T-helper 1 cell (primary cell): ENCODE measurements around the gene PRSS23.
"Not testable (repeated sequence)": the region's sequence is repeated elsewhere in the genome, so short reads cannot be mapped to it uniquely, and the experiment has no call there.

ENCODE experiments used
- DNase-seq, 5 donors: peaks; one replicate each; pipeline ENCODE4 v3.0.0-alpha.2; 2012 to 2020
- total RNA-seq, 4 donors: gene quantifications; one replicate each; lab custom pipeline; 2026; lab: John Stamatoyannopoulos, UW

The PRSS23 gene
- 0 to 0.59 (median 0.27) reads per million in 4 donors for total RNA-seq

GRCh38 chr11:86800076-86800959 is at the start of gene PRSS23:
Gene PRSS23, plus strand, starts transcription at chr11:86800542. Its CDS starts 7,102 bp downstream, at chr11:86807644.
- peak in 1 of 5 donors; percentile 32 for DNase-seq

DNA sequence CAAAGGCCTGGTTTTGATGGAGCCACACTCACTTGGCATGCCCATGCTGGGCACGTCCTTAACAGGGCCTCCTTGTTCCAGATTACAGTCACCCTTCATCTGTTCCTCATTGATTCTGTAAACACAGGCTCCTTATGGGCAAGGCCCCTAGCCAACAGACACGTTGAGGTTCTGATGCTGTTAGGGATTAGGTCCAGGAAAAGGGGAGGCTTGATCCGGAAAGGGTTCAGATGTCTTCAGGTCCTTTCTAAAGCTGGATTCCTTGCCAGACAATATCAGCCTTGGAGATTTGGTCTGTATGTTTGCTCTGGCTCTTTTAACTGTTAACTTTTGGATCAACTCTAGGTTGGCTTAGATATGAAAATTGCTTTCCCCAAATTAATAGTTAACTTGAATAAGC is 46.9 kb upstream of the PRSS23 start:
- no peak for DNase-seq

GRCh38 chr11:86755146-86755545 is 45.2 kb upstream of the PRSS23 start:
- DNase-seq, result no peak

- DNase-seq, result no peak
Measured at GRCh38 chr11:86758171-86758570, 42.2 kb upstream of the PRSS23 start.

DNA sequence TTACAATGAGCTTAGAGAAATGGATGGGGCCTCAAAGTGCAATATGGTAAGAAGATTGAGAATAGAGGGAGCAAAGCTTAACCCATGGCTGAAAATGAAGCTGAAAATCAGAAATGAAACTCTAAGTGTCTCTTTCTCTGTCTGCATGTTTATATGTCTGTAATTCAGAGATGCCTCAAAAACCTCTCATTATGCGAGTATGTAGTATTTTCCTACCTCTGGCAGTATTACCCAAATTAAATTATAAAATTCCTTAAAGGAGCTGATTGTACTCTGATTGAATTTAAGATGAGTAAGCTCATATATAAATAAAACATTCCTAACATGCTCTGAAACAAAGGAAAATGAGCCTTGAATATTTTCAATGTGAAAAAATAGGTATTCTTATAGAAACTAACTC is 39.8 kb upstream of the PRSS23 start:
- DNase-seq, result no peak

GRCh38 chr11:86761978-86762377 is 38.4 kb upstream of the PRSS23 start:
- DNase-seq, result no peak

DNA sequence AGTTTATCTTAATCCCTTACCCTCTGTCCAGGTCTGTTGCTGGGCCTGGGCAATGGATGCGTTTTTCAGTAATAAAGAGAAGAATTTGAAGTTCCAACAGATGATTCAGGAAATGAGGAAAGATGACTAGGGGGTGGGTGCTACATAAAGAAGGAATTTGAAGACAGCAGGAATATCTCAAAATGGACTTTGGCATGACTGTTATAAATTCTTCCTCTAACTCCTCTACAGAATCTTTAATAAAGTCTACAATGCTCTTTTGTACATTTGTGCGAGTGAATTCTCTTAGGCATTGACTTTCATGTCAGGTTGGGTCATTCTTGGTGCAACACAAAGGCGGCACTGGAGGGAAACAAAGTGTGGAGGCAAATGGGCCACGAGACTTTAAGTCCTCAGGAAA is 35.1 kb upstream of the PRSS23 start:
- DNase-seq, result no peak

DNA sequence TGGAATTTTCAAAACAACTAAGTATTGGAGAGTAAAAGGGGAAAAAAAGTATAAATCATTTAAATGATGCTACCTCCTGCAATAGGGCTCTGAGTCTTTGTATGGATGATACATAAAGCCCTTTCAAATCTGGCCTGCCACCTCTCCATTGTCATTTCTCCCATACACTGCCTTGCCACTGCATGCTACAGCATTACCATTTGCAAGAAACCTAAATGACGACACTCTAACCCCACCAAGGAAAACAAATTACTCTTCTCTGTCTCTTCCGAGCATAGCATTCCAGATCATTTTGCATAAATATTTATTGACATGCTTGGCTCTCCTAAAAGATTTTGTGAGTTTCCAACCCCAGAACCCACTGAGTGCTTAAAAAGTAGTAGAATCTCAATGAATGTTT is 34.5 kb upstream of the PRSS23 start:
- no peak for DNase-seq

GRCh38 chr11:86769219-86769618 is 31.1 kb upstream of the PRSS23 start:
- DNase-seq, result no peak

DNA sequence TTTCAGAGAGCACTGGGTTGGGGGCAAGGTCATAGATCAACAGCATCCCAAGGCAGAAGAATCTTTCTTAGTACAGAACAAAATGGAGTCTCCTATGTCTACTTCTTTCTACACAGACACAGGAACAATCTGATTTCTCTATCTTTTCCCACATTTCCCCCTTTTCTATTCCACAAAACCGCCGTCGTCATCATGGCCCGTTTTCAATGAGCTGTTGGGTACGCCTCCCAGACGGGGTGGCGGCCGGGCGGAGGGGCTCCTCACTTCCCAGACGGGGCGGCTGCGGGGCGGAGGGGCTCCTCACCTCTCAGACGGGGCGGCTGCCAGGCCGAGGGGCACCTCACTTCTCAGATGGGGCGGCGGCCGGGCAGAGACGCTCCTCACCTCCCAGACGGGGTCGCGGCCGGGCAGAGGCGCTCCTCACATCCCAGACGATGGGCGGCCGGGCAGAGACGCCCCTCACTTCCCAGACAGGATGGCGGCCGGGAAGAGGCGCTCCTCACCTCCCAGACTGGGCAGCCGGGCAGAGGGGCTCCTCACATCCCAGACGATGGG is 29.8 kb upstream of the PRSS23 start:
- not testable (repeated sequence) for DNase-seq

DNA sequence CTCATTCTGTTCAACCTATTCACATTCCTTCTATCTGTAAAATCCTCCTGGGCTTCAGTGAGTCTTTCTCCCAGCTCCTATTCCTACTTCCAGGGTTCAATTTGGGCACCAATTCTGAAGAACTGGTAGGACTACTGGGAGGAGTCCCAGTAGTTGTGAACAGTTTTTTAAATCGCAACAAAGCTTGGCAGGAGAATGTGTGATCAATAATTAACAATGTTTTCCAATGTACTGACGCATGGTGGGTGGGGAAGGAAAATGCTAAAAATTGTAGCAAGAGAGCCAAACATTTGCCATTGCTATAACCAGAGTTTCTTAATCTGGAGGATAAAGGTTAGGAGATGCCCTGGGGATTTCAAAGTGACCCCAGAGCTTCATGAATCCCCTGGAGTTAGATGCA is 27.3 kb upstream of the PRSS23 start:
- no peak for DNase-seq

DNA sequence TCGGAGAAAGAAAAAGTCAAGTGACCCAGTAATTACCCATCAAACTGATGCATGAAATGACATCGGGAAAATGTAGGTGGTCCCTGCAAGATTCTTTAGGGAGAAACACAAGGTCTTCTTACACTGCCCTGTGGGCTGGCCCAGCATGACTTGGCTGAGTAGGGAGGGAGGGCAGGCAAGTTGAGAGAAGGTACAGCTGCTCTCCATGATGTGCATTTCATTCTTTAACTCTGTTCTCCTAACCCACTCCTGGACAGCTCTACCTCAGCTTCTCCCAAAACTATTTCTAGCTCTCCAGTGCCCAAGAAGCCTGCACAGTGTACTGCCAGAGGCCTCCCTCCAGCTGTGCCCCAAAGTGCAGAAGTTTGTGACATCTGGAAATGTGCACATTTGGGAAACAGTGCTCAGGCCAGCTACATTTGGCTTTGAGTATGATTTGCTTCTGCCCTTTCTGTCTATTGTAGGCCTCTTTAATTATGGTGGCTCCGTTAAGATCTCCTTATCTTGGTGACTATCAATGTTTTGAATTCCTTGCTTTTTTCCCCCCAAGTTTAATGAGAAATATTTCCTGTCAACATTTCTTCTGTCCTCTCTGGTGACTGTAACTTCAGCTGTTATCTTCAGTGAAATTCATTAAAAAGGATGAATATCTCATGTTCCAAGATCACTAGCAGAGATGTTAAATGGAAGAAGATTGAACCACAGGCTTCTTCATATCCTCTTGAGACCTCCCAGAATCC is 26.7 kb upstream of the PRSS23 start:
- DNase-seq, result no peak

DNA sequence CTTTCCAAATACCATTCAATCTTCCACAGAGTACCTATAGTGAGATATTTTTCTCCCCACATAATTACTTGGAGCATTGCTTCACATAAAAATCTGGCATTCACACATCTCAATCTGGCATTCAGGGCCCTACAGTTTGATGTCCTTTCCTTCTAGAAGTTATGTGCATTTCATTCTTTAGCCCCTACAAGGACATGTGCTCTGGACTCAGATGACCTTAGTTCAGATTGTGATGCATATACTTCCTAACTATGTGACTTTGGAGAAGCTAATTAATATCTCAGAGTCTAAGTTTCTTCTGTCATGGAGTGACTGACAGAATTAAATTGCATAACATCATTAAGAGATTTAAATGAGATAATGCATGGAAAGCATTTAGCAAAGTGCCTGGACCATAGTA is 25.9 kb upstream of the PRSS23 start:
- no peak for DNase-seq

GRCh38 chr11:86775361-86775760 is 25.0 kb upstream of the PRSS23 start:
- DNase-seq, result no peak

DNA sequence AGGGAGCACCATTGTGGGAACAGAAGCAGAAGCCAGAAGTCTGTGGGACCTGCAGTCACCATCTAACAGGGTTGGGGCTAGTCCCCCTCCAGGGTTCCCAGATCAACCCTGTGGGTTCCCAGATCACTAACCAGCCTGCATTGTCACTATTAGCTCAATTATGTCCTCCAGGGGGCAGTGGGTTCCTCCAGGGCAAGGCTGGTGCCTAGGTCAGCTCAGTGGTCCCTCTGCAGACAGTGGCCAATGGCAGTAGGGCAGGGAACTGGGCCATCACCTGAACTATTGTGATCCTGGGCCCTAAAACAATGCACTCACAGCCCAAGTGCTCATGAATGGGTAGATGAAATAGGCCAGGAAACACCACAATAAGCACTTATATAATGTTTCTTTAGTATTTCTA is 18.8 kb upstream of the PRSS23 start:
- no peak for DNase-seq

DNA sequence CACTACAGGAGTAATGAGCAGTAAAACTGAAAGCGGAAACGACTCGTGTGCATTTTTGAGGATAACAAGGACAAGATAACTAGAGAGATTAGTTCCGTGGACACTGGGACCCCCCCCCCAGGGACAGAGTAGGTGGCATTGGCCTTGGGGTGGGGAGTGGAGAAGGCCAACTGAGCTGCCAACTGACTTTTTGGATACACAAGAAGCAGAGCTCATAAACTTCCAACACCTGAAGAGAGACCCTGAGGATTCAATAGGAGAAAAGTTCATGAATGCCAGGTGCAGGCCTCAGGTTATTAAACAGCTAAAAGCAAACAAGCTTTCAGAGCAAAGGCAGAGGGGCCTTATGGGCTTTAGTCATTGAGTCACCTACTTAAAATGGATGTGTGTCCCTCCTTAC is 17.6 kb upstream of the PRSS23 start:
- DNase-seq, result no peak

DNA sequence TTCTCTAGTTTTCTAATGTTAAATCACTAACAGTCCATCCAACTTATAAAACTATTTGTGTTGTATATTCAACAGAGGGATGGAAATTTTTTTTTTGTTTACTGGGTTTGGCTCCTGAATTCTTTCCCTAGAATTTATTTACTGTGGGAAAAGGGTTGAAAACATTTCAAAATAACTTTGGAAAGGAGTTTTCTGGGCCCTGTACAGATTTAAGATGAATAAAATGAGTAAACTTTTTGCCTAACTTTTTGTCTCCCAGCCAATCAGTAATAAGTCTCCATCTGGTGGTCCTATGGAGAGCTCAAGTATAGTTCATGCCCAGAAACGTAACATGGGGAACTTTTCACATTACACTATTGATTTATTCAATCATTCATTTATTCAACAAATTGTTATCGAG is 16.7 kb upstream of the PRSS23 start:
- DNase-seq, result no peak

- no peak for DNase-seq
Measured at GRCh38 chr11:86784241-86784681, 16.1 kb upstream of the PRSS23 start.

DNA sequence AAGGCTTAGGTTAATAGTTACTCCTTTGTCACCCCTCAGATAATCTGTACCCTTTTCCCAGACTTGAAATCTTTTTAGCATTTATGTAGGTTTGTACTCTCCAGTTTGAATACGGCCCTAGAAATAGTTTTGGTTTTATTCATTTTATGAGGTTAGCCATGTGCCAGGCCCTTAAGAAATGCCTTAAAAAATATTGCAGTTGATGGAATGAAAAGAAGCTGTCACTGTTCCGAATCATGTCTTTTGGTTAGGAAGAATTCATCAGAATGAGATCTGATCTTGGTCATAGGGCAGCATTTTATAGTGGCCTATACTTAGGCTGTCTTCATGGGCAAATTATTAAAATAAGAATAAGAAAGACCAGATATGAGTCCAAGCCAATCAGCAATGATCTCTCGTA is 14.8 kb upstream of the PRSS23 start:
- DNase-seq, result no peak

DNA sequence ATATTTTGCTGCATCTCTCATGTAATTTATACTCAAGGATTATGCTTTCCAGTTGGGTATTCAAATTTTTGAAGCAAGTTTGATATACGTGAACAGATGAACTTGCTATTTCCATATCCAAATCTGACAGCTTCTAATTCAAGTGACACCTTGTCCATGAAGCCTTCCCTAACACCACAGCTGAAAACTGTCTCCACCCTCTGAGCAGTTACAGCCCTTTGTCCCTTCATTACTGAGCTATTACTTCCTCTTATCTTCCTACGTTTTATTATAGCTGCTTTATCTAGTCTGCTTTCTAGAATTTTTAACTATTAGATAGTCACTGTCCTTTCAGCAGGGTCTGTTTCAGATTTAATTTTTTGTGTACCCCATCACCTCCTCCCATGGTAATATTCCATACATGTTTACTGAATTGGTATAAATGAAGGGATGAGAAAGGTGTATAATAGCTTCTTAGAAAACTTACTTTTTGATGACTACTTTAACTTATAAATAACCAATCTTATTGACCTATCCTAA is 13.3 kb upstream of the PRSS23 start:
- no peak for DNase-seq

DNA sequence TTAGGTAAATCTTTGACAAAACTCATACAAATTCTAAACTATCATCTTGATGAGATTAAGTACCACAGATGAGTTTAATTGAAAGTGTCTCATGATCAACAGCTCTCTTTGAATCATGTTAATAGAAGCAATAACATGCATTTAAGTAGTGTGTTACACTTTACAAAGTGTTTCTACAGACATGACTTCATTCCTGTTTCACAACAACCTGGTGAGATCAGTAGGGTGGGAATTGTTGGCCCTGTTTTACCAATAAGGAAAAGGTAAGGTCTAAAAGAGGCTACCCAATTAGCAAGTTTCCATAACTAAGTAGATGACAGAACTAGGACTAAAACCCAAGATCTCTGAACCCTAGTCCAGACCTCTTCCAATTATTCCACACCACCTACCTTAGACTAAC is 12.7 kb upstream of the PRSS23 start:
- DNase-seq, result no peak

- DNase-seq, result no peak
Measured at GRCh38 chr11:86790195-86790725, 10.1 kb upstream of the PRSS23 start.
